HepG2 (cell line): ENCODE results near the gene LSM10. TPM values are rescaled to one million over a fixed set of nuclear protein-coding genes. Genes with fewer than 3 reads are reported as not detected.

Experiments
- ATF1 ChIP-seq: IDR thresholded peaks from 2 replicates; pipeline ENCODE4 v1.6.1; 2016; ENCODE audit warnings: mild to moderate bottlenecking, control low read depth
- EEA1 ChIP-seq: sonication (generic); formaldehyde crosslinking; IDR thresholded peaks from 2 replicates; pipeline ENCODE4 v1.5.1; 2020; ENCODE audit warnings: mild to moderate bottlenecking, missing genetic modification reagents, borderline replicate concordance
- HCFC1 ChIP-seq: fragments of 150-350 bp; IDR thresholded peaks from 2 replicates; pipeline ENCODE4 v1.6.1; 2014; ENCODE audit warnings: low read depth, low read length
- HNF4G ChIP-seq, 2 experiments: sonication (generic) in 1 of 2; formaldehyde crosslinking in 1 of 2; IDR thresholded peaks; 2 replicates each; pipeline versions ENCODE4 v1.4.0 to v1.6.1; 2011 to 2020; ENCODE audit warnings: borderline replicate concordance in 2 of 2, low read depth in 2 of 2, mild to moderate bottlenecking in 2 of 2, low read length in 1 of 2, missing genetic modification reagents in 1 of 2, moderate library complexity in 1 of 2
- HOXA3 ChIP-seq: sonication (generic); formaldehyde crosslinking; IDR thresholded peaks from 2 replicates; pipeline ENCODE4 v1.5.0; 2020; ENCODE audit warnings: missing genetic modification reagents
- HOXA9 ChIP-seq: sonication (generic); formaldehyde crosslinking; IDR thresholded peaks from 2 replicates; pipeline ENCODE4 v1.8.1; 2022; ENCODE audit warnings: missing genetic modification reagents, mild to moderate bottlenecking, moderate library complexity, borderline replicate concordance
- JUN ChIP-seq: sonication (generic); formaldehyde crosslinking; IDR thresholded peaks from 2 replicates; pipeline ENCODE4 v1.4.0; 2020; ENCODE audit warnings: mild to moderate bottlenecking, missing genetic modification reagents
- NR2C2 ChIP-seq: sonication (generic); formaldehyde crosslinking; IDR thresholded peaks from 2 replicates; pipeline ENCODE4 v1.4.0; 2020; ENCODE audit warnings: missing genetic modification reagents, mild to moderate bottlenecking, moderate library complexity, borderline replicate concordance
- NR2F6 ChIP-seq, 2 experiments: IDR thresholded peaks; 2 replicates each; pipeline ENCODE4 v1.6.1; 2016; ENCODE audit warnings: antibody characterized with exemption in 1 of 2, mild to moderate bottlenecking in 1 of 2
- PAX8 ChIP-seq: sonication (generic); formaldehyde crosslinking; IDR thresholded peaks from 2 replicates; pipeline ENCODE4 v1.8.0; 2022; ENCODE audit warnings: mild to moderate bottlenecking, missing genetic modification reagents, borderline replicate concordance
- PCBP1 ChIP-seq: fragments of 200-400 bp; formaldehyde crosslinking; IDR thresholded peaks from 2 replicates; pipeline ENCODE4 v1.6.1; 2017; ENCODE audit warnings: mild to moderate bottlenecking, low read depth, low read length, borderline replicate concordance
- SMAD9 ChIP-seq: sonication (generic); formaldehyde crosslinking; IDR thresholded peaks from 2 replicates; pipeline ENCODE4 v1.5.1; 2020; ENCODE audit warnings: mild to moderate bottlenecking, missing genetic modification reagents
- SP1 ChIP-seq, 2 experiments: fragments of 450-650 bp in 1 of 2; sonication (generic) in 1 of 2; formaldehyde crosslinking in 1 of 2; IDR thresholded peaks; 2 replicates each; pipeline versions ENCODE4 v1.4.0 to v1.6.1; 2016 to 2020; ENCODE audit warnings: missing genetic modification reagents in 1 of 2
- SP2 ChIP-seq: sonication (generic); formaldehyde crosslinking; IDR thresholded peaks from 2 replicates; pipeline ENCODE4 v1.5.1; 2020; ENCODE audit warnings: mild to moderate bottlenecking, missing genetic modification reagents
- ZBTB25 ChIP-seq: IDR thresholded peaks from 2 replicates; pipeline ENCODE4 v1.6.1; 2018; ENCODE audit warnings: missing genetic modification reagents
- ZFP91 ChIP-seq: sonication (generic); formaldehyde crosslinking; IDR thresholded peaks from 2 replicates; pipeline ENCODE4 v1.9.0; 2022; ENCODE audit warnings: missing genetic modification reagents, mild to moderate bottlenecking, borderline replicate concordance
- ZFX ChIP-seq: sonication (generic); formaldehyde crosslinking; IDR thresholded peaks from 2 replicates; pipeline ENCODE4 v1.4.0; 2020; ENCODE audit warnings: mild to moderate bottlenecking, low read depth, missing genetic modification reagents, moderate library complexity
- ZNF253 ChIP-seq: sonication (generic); formaldehyde crosslinking; IDR thresholded peaks from 2 replicates; pipeline ENCODE4 v1.8.0; 2022; ENCODE audit warnings: mild to moderate bottlenecking, missing genetic modification reagents, borderline replicate concordance
- ZNF740 ChIP-seq: sonication (generic); formaldehyde crosslinking; IDR thresholded peaks from 2 replicates; pipeline ENCODE4 v1.4.0; 2020; ENCODE audit warnings: missing genetic modification reagents
- polyA plus RNA-seq, 8 experiments: library from polyadenylated mRNA; depleted of rRNA in 3 of 8; stranded (reverse) in 7 of 8; unstranded in 1 of 8; fragments of >200 nt; fragmentation: Illumina TruSeq in 4 of 8; extraction: Trizol in 4 of 8; gene quantifications; 2 replicates each; pipeline versions ENCODE4 v1.2.1 to v1.2.3, GENCODE V29; 2011 to 2016; ENCODE audit warnings: low read depth in 4 of 8, missing spikeins in 1 of 8, mixed read lengths in 1 of 8; ENCODE audit not compliant: insufficient read depth in 1 of 8
- total RNA-seq, 5 experiments: library from RNA; depleted of rRNA; stranded (reverse); fragments of >200 nt; fragmentation: Illumina TruSeq; extraction: Trizol; gene quantifications; 2 replicates each; pipeline ENCODE4 v1.2.3, GENCODE V29; 2016; ENCODE audit warnings: low read depth in 1 of 5
- TF ChIP-seq, protein P1 (sequence below), 2 experiments: sonication (generic) in 1 of 2; formaldehyde crosslinking in 1 of 2; IDR thresholded peaks; 2 replicates each; pipeline versions ENCODE4 v1.4.0 to v1.6.1; 2016 to 2020; ENCODE audit warnings: borderline replicate concordance in 1 of 2, low read depth in 1 of 2, mild to moderate bottlenecking in 1 of 2, missing genetic modification reagents in 1 of 2

Gene LSM10
- total and polyA plus RNA-seq, 2 of the 13 experiments (the other 11 are each of a cell fraction or from before 2014, with no cell fraction given), result 14.0 to 52.0 TPM

DNA sequence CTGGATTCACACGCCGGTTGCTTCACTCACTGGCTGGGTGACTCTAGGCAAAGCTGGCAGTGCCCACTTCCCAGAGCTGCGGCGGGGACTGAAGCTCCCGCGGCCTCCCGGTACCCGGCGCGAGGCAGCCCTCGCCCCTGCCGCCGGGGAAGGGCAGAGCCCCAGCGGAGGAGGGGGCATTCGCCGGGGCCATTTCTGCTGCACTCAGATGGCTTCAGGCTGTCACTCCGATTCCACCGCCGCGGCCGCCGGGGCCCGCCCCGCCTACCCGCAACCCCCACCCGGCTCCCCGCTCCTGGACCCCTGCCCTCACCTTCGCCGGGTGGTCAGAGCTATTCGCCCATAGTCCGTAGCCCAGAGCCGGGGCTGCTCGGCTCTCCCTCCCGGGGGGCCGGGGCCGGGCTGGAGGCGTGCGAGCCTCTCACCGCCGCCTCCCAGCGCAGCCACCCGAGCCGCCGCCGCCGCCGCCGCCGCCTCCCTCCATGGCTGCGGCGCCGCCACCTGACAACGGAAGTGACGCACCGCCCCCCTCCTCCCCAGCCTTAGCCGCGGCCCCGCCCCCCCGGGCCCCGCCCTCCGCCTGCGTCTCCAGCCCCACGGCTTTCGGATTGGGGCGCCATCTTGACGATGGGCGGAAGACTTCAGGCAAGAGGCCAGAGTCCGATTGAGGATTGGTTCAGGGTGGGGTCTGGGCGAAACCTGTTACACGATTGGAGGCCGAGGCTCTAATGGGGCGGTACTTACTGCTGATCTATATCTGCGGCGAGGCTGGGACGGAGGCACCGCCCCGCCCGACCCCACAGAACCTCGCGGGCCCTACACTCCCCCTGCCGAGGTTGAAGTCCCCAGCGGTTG, 12.1 kb downstream of the LSM10 start, which contains the start of gene STK40 (continued):
- TF ChIP-seq, protein P1, sequence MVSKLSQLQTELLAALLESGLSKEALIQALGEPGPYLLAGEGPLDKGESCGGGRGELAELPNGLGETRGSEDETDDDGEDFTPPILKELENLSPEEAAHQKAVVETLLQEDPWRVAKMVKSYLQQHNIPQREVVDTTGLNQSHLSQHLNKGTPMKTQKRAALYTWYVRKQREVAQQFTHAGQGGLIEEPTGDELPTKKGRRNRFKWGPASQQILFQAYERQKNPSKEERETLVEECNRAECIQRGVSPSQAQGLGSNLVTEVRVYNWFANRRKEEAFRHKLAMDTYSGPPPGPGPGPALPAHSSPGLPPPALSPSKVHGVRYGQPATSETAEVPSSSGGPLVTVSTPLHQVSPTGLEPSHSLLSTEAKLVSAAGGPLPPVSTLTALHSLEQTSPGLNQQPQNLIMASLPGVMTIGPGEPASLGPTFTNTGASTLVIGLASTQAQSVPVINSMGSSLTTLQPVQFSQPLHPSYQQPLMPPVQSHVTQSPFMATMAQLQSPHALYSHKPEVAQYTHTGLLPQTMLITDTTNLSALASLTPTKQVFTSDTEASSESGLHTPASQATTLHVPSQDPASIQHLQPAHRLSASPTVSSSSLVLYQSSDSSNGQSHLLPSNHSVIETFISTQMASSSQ (IDR thresholded peaks at IDR 0.05; ENCODE audit: low read depth), result no peak
- TF ChIP-seq, protein P1 (CRISPR knock-in tag; IDR thresholded peaks at IDR 0.05; ENCODE audit: borderline replicate concordance), result peak; percentile 33; the same call in 1 of the 2 replicates
- TF ChIP-seq ZFP91 (no peak), PCBP1 (0 out of 2 replicates have a peak, but pooled peaks have one; percentile 89), JUN (CRISPR knock-in tag) (no peak), ZNF740 (no peak), SP1 (IDR thresholded peaks at IDR 0.05) (no peak), SP1 (CRISPR knock-in tag; IDR thresholded peaks at IDR 0.05) (peak; percentile 91), HCFC1 (peak; percentile 84), PAX8 (CRISPR knock-in tag) (no peak), EEA1 (no peak), HOXA9 (CRISPR knock-in tag) (no peak), HOXA3 (peak; percentile 85), NR2C2 (CRISPR knock-in tag) (peak; percentile 87), NR2F6 (IDR thresholded peaks at IDR 0.05) (no peak), NR2F6 (CRISPR knock-in tag; IDR thresholded peaks at IDR 0.05) (no peak), SMAD9 (CRISPR knock-in tag) (no peak), ZFX (CRISPR knock-in tag) (peak; percentile 64; the same call in 1 of the 2 replicates), SP2 (CRISPR knock-in tag) (peak; percentile 99), ZBTB25 (0 out of 2 replicates have a peak, but pooled peaks have one; percentile 13), HNF4G (IDR thresholded peaks at IDR 0.05; ENCODE audit: borderline replicate concordance, low read depth, low read length) (peak; percentile 60; the same call in 1 of the 2 replicates), HNF4G (CRISPR knock-in tag; IDR thresholded peaks at IDR 0.05; ENCODE audit: borderline replicate concordance, low read depth) (peak; percentile 23; the same call in 1 of the 2 replicates), ZNF253 (CRISPR knock-in tag) (no peak), ATF1 (CRISPR knock-in tag) (peak; percentile 71)
